CD4-positive, alpha-beta T cell (primary cell): Measurements from ENCODE around the gene HPD. TPM values are rescaled to one million over a fixed set of nuclear protein-coding genes. Genes with fewer than 3 reads are reported as not detected.

Experiments
- ATAC-seq: fragments of 200-7000 bp; cut with Tn5 transposase; one replicate; pipeline ENCODE4 v1.10.0; 2022; ENCODE audit warnings: mild to moderate bottlenecking; ENCODE audit not compliant: poor library complexity
- CTCF ChIA-PET: fragments of 350-600 bp; sonication (Branson Sonifier 250); formaldehyde crosslinking; loops from one replicate; lab custom pipeline; 2021; ENCODE audit warnings: antibody characterized with exemption, inconsistent platforms; lab: Charles Lee
- POLR2A ChIA-PET: fragments of 350-600 bp; sonication (Branson Sonifier 250); formaldehyde crosslinking; loops from one replicate; lab custom pipeline; 2021; ENCODE audit warnings: antibody characterized with exemption, inconsistent platforms; lab: Charles Lee
- DNase-seq, 14 experiments: peaks; one replicate each; pipeline ENCODE4 v3.0.0-alpha.2; 2013 to 2020; ENCODE audit warnings: mixed read lengths in 2 of 14
- H3K27ac ChIP-seq, 2 donors: one replicate each; pipeline versions ENCODE4 v1.5.1 to v1.7.0; 2013; ENCODE audit warnings: low read length in 2 of 2, low read depth in 1 of 2, mild to moderate bottlenecking in 1 of 2
- H3K27me3 ChIP-seq, 2 experiments: 1 replicate in 1 of 2; 2 replicates in 1 of 2; pipeline versions ENCODE4 v1.6.1 to v1.7.0; 2013; ENCODE audit warnings: low read length in 2 of 2, control low read depth in 1 of 2, mild to moderate bottlenecking in 1 of 2, moderate library complexity in 1 of 2; ENCODE audit not compliant: insufficient read depth in 2 of 2, control insufficient read depth in 1 of 2
- H3K36me3 ChIP-seq: one replicate; pipeline ENCODE4 v1.6.1; 2013; ENCODE audit warnings: low read length, control low read depth; ENCODE audit not compliant: insufficient read depth
- H3K4me1 ChIP-seq: one replicate; pipeline ENCODE4 v1.6.1; 2013; ENCODE audit warnings: low read length, control low read depth; ENCODE audit not compliant: insufficient read depth
- H3K4me3 ChIP-seq: one replicate; pipeline ENCODE4 v1.5.1; 2013; ENCODE audit warnings: mild to moderate bottlenecking, low read length, moderate library complexity
- H3K9me3 ChIP-seq, 2 experiments: 1 replicate in 1 of 2; 2 replicates in 1 of 2; pipeline versions ENCODE4 v1.6.1 to v1.7.0; 2013; ENCODE audit warnings: low read length in 2 of 2, mild to moderate bottlenecking in 2 of 2, control low read depth in 1 of 2, moderate library complexity in 1 of 2; ENCODE audit not compliant: control insufficient read depth in 1 of 2, insufficient read depth in 1 of 2
- H3K27ac Mint-ChIP-seq: one replicate; pipeline ENCODE4 v1.8.0; 2020; ENCODE audit warnings: mixed read lengths
- H3K27me3 Mint-ChIP-seq: one replicate; pipeline ENCODE4 v1.8.0; 2021; ENCODE audit warnings: mixed read lengths
- H3K36me3 Mint-ChIP-seq: one replicate; pipeline ENCODE4 v1.8.0; 2021; ENCODE audit warnings: low read depth, mixed read lengths
- H3K4me1 Mint-ChIP-seq: one replicate; pipeline ENCODE4 v1.8.0; 2021; ENCODE audit warnings: low read depth, mixed read lengths
- H3K4me3 Mint-ChIP-seq: one replicate; pipeline ENCODE4 v1.8.0; 2020; ENCODE audit warnings: mild to moderate bottlenecking, mixed read lengths
- H3K9me3 Mint-ChIP-seq: one replicate; pipeline ENCODE4 v1.8.0; 2020; ENCODE audit warnings: mixed read lengths
- intact Hi-C, 2 experiments: fragments of 100-400 bp; cut with DNase I in 1 of 2; cut with micrococcal nuclease in 1 of 2; formaldehyde crosslinking; loops; one replicate each; pipeline versions ENCODE4 v1.15.1 to v1.9.0; 2023 to 2025; cut with DNase I, micrococcal nuclease
- total RNA-seq, 174 experiments: library from RNA in 2 of 174; stranded (reverse) in 2 of 174; gene quantifications; one replicate each; pipeline ENCODE4 v1.2.3 and lab custom pipeline; 2021 to 2026
- TF ChIP-seq, protein P1 (sequence below): fragments of 200-600 bp; IDR thresholded peaks from one replicate; pipeline ENCODE4 v1.8.0; 2022; ENCODE audit warnings: antibody characterized with exemption, mild to moderate bottlenecking

HPD gene
- total RNA-seq, 2 experiments from 2014 or later: not detected

DNA sequence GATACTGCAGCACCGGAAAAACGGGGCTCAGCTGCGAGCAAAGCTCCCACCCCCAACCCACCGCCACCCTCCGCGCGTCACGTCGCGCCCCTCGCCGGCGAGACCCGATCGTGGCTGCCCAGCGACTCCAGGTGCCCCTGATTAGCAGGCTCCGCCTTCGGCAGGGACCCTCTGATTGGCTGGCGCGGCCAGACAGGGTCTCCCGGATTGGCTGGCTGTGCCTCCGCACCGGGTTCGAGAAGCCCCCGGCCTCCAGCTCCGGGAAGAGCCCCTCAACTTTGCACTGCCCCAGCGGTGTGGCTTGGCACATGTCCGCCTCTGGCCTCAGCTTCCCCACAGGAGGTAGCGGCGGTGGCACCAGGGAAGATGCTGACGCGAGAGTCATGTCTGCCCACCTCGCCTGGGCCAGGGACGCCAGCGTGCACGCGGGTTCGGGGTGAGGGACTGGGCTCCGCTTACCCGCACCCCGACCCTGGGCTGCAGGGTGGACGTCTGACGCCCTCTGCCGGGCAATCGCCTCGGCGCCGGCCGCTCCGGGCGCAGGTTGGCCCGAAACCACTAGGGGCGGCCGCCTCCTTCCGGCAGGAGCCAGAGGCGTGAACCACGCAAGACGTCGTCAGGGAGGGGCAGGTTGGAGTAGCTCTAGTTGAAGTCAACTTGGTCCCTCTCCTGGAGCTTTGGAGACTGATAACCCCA, 64.7 kb downstream of the HPD start:
- H3K27me3 Mint-ChIP-seq: no peaks in the 10 kb centered on the region
- TF ChIP-seq, protein P1, sequence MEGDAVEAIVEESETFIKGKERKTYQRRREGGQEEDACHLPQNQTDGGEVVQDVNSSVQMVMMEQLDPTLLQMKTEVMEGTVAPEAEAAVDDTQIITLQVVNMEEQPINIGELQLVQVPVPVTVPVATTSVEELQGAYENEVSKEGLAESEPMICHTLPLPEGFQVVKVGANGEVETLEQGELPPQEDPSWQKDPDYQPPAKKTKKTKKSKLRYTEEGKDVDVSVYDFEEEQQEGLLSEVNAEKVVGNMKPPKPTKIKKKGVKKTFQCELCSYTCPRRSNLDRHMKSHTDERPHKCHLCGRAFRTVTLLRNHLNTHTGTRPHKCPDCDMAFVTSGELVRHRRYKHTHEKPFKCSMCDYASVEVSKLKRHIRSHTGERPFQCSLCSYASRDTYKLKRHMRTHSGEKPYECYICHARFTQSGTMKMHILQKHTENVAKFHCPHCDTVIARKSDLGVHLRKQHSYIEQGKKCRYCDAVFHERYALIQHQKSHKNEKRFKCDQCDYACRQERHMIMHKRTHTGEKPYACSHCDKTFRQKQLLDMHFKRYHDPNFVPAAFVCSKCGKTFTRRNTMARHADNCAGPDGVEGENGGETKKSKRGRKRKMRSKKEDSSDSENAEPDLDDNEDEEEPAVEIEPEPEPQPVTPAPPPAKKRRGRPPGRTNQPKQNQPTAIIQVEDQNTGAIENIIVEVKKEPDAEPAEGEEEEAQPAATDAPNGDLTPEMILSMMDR: peak; percentile 97
- ChIA-PET CTCF (interaction anchor here (0.6 to 14.7 kb wide), 50 partner anchors 11 to 707 kb away, joined by 3 to 746 read pairs (median 5); partner anchors contain the start of genes CFAP251, PSMD9, SETD1B and TMEM120B), POLR2A (interaction anchor here (0.6 to 34.6 kb wide), 20 partner anchors 6 to 1530 kb away, joined by 3 to 1869 read pairs (median 6); partner anchors contain the start of genes CFAP251, ORAI1, PSMD9 and RHOF)
- peaks cover 72% of the 10 kb centered on the region for H3K36me3 Mint-ChIP-seq
- peak overlapping the region; percentile 85 for H3K4me3 Mint-ChIP-seq
- intact Hi-C loops: loop anchor here (1.0 to 5.0 kb wide), 9 partner anchors 8 to 167 kb away; partner anchors contain the start of genes PSMD9 (in 2 of the 2), TMEM120B (in 2 of the 2) and ORAI1 (in 1 of the 2)
- peak overlapping the region; percentile 94 for H3K4me3 ChIP-seq
- peaks cover 94% of the 10 kb centered on the region for H3K4me1 ChIP-seq
- ATAC-seq (peak; percentile 48), DNase-seq (peak; percentile 90 to 98 (median 95))
- peaks cover 72% of the 10 kb centered on the region for H3K4me1 Mint-ChIP-seq
- peak overlapping the region; percentile 97 for H3K27ac Mint-ChIP-seq
- peaks cover 41% of the 10 kb centered on the region for H3K36me3 ChIP-seq
- H3K9me3 ChIP-seq: no peaks in the 10 kb centered on the region
- no peaks in the 10 kb centered on the region for H3K27me3 ChIP-seq
- H3K27ac ChIP-seq: peak overlapping the region; percentile 94 to 99
- no peaks in the 10 kb centered on the region for H3K9me3 Mint-ChIP-seq

DNA sequence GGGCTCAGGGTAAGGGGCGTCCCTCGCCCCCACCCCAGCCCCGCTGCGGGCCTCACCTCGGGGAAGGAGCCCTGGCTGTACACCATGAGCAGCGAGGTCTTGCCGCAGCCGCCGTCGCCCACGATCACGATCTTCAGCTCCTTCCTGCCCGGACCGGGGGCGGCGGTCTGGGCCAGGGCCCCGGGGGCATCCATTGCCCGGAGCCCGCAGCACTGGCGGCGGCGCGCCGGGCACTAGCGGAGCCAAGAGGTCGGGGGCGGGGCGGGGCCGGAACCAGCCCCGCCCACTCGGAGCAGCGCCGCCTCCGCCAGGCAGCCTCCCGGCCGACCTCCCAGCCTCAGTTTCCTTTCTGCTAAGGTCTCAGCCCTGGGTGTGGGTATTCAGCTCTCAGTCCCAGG, 65.2 kb downstream of the HPD start, which contains the start of gene RHOF:
Gene RHOF (minus strand): TSS at position 249 of the 398 bp plus-strand sequence. CDS start 55 bp downstream, at position 194.
- Histone ChIP-seq H3K27me3 (no peaks in the 10 kb centered on the region), H3K36me3 (peaks cover 40% of the 10 kb centered on the region), H3K4me3 (peak within 1 kb of the TSS; percentile 94), H3K4me1 (peaks cover 94% of the 10 kb centered on the region), H3K27ac (peak within 1 kb of the TSS; percentile 94 to 99), H3K9me3 (no peaks in the 10 kb centered on the region)
- Mint-ChIP-seq H3K9me3 (no peaks in the 10 kb centered on the region), H3K4me1 (peaks cover 72% of the 10 kb centered on the region), H3K27ac (peak within 1 kb of the TSS; percentile 97), H3K36me3 (peaks cover 68% of the 10 kb centered on the region), H3K27me3 (no peaks in the 10 kb centered on the region), H3K4me3 (peak within 1 kb of the TSS; percentile 90)
- intact Hi-C loops: loop anchor here (5.0 kb wide), 2 partner anchors 81 to 166 kb away; partner anchors contain the start of genes TMEM120B (in 2 of the 2) and ORAI1 (in 1 of the 2)
- peak; percentile 3 for ATAC-seq
- CTCF ChIA-PET: interaction anchor here (0.6 to 14.7 kb wide), 29 partner anchors 10 to 302 kb away, joined by 3 to 746 read pairs (median 9); partner anchors contain the start of genes PSMD9, SETD1B and TMEM120B
- POLR2A ChIA-PET: interaction anchor here (0.6 to 34.6 kb wide), 13 partner anchors 5 to 733 kb away, joined by 3 to 1869 read pairs (median 8); partner anchors contain the start of genes KDM2B, KNTC1, ORAI1 and PSMD9
- TF ChIP-seq, protein P1: no peak
- peak in 8 of 14 experiments; percentile 51 to 74 (median 63) for DNase-seq
